Measurements from ENCODE around the gene KLHL40. TPM values are rescaled to one million over a fixed set of nuclear protein-coding genes. Genes with fewer than 3 reads are reported as not detected.

KLHL40 gene
- total and polyA plus RNA-seq, 8 donors: 0.12 TPM; not detected in 7

DNA sequence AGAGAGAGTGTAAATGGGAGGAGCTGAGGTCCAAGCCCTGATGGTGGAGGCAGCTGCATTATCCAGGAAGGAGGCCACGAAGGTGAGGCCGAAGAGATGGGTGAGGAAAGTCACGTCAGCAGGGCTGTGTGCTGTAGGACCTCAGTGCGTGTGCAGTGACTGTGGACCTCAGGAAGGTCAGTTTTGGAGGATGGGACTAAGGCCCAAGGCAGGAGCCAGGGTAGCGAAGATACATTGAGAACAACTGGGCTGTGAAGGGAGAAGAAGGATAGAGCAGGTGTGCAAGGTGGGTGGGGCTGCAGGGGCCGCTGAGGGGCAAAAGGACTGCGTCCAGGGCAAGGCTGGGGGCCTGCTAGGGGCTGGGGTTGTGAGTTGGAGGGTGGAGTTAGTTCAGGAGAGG, 4.9 kb downstream of the KLHL40 start:
- intact Hi-C loops (cut with DNase I): no loop called here
- no peak for FAIRE-seq
- Histone ChIP-seq H3K4me3 (no peak overlapping the region), H3K9me3 (no peaks in the 10 kb centered on the region), H3K36me3 (no peaks in the 10 kb centered on the region), H3K4me1 (no peaks in the 10 kb centered on the region), H3K27ac (no peak overlapping the region), H3K27me3 (no peaks in the 10 kb centered on the region)
- no peak for ATAC-seq
- 55 to 74% methylated on average over 7 of the region's 7 CpGs for WGBS, 2 donors
- TF ChIP-seq CTCF (IDR thresholded peaks at IDR 0.05): no peak
- DNase-seq: peak in 1 of 6 donors; percentile 7

DNA sequence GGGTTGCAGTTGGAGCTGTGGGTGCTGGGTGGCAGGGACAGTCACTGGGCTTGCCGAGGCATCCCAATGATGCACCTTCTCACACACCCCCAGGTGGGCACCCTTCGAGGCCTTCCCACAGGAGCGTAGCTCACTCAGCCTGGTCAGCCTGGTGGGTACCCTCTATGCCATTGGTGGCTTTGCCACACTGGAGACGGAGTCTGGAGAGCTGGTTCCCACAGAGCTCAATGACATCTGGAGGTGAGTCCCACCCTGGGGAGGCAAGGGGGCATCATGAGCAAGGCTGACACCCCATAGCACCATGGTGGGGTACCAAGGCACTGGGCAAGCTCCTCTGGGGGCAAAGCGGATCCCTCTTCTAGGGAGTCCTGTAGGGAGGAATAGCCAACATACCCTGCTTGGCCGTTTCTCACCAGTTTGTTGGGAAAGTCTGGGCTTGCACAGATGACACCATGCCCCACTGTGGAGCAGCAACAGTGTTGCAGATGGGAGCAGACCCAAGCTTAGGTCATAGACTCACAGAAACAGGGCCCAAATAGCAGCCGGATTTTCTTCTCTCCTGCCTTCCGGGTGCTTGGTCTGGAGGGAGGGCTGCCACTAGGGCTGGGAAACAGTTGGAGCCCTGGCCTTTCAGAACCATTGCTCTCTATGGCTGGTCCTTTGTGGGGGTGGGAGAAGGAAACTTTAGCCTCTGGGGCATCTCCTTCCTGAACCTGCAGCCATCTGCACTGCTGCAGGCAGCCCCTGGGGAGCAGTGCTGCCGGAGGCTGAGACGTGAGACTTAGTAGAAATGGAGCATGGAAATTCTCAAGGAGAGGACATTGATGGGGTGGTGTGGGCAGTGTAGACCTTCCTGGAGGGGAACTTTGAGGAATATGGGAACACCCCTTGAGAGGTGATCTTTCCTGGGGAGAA, 5.7 kb downstream of the KLHL40 start:
- peak in 1 of 6 donors; percentile 31 for DNase-seq
- no peak for TF ChIP-seq CTCF (IDR thresholded peaks at IDR 0.05)
- Histone ChIP-seq H3K27ac (no peak overlapping the region), H3K9me3 (no peaks in the 10 kb centered on the region), H3K4me1 (no peaks in the 10 kb centered on the region), H3K27me3 (no peaks in the 10 kb centered on the region), H3K36me3 (no peaks in the 10 kb centered on the region), H3K4me3 (no peak overlapping the region)
- no peak for FAIRE-seq
- intact Hi-C loops (cut with DNase I): no loop called here
- ATAC-seq: no peak
- WGBS, 2 donors: 67 to 71% methylated on average over 10 of the region's 10 CpGs

DNA sequence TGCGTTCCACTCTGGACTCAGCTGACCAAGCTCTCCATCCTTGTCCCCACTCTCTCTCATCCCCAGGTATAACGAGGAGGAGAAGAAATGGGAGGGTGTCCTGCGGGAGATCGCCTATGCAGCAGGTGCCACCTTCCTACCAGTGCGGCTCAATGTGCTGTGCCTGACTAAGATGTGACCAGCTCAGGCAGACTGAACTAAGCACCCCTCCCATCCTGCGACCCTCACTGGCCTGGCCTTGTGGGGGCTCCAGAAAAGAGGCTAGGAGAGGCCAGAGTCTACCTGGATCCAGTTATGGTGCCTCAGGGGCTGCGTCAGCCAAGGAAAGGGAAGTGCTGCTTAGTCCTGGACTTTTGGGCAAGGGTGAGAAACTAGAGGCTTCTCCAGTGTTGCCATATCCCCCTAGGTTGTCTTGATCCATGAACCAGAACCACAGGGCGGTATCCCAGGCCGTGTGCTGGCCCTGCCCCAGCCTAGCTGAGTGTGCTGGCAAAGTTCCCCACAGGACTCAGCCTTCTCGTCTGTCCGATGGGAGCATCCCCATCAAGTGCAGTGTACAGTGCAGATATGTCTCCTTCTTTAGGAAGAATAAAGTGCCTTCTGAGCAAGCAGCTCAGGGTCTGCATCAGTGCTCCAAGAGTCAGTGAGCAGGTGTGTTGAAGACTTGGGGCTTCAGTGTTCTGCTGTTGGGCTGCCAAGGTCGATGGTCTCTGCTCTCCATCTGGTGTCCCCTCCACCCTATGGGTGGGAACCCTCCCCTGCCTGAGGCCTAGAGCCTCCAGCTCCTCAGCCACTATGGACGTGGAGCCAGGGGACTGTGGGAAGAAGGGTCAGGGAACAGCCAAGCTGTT, 6.7 kb downstream of the KLHL40 start:
- no peak for TF ChIP-seq CTCF (IDR thresholded peaks at IDR 0.05)
- DNase-seq (no peak), ATAC-seq (no peak), FAIRE-seq (no peak)
- Histone ChIP-seq H3K27ac (no peak overlapping the region), H3K9me3 (no peaks in the 10 kb centered on the region), H3K4me1 (no peaks in the 10 kb centered on the region), H3K4me3 (no peak overlapping the region), H3K27me3 (no peaks in the 10 kb centered on the region), H3K36me3 (no peaks in the 10 kb centered on the region)
- 60 to 71% methylated on average over 13 of the region's 13 CpGs for WGBS, 2 donors
- intact Hi-C loops (cut with DNase I): no loop called here

DNA sequence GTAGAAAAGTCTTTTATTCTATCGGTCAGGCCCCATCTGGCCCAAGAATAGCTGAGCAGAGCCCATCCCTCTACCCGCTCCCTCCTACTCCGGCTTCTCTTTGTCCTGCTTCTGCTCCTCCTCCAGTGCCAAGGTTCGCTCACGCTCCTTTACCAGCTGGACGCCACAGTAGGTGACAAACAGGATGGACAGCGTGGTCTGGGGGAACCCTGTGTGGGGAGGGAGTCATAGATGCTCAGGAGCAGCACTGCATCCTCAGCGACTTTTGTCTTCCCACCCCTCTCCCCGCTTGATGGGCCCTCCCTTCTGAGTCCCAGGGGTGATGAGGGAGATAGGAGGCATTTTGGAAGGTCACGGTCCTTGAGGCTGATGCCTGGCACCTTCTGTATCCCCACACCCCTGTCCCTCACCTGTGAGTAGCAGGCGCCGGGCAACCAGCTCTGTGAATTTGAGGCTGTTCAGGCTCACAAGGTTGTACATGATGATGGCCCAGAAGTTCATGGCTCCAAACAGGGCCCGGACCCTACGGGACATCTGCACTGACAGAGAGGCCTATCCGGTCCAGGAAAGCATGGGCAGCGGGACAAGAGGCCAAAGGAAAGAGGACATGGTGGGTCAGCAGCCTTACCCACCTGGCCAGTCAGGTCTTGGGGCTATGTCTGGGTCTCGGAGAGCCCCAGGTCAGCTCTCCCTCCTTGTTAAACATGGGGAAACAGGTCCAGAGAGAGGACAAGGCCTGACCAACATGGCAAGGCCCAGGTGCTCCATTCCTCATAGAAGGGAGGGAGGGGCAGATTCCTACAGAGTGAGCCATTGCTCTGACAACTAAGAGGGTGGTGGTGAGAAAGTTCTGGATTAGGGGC, 7.6 kb downstream of the KLHL40 start:
- no peak for FAIRE-seq
- H3K9me3 ChIP-seq: no peaks in the 10 kb centered on the region
- no peak overlapping the region for H3K27ac ChIP-seq
- 74 to 83% methylated on average over 17 of the region's 17 CpGs for WGBS, 2 donors
- intact Hi-C loops (cut with DNase I): no loop called here
- ATAC-seq: no peak
- no peaks in the 10 kb centered on the region for H3K27me3 ChIP-seq
- TF ChIP-seq CTCF (IDR thresholded peaks at IDR 0.05): no peak
- no peak for DNase-seq
- no peaks in the 10 kb centered on the region for H3K4me1 ChIP-seq
- H3K36me3 ChIP-seq: no peaks in the 10 kb centered on the region
- no peak overlapping the region for H3K4me3 ChIP-seq

Data from pancreas (tissue), 10 donors.